Smooth muscle cell (in vitro differentiated cells): ENCODE measurements around the gene SHISA6. TPM values are rescaled to one million over a fixed set of nuclear protein-coding genes. Genes with fewer than 3 reads are reported as not detected.

Source experiments
- DNase-seq: peaks from one replicate; lab custom pipeline; 2025; ENCODE audit not compliant: unreplicated experiment; lab: John Stamatoyannopoulos, UW
- H2AFZ ChIP-seq: fragments of 200-600 bp; sonication (generic); 2 replicates; pipeline ENCODE4 v1.6.0; 2016; ENCODE audit warnings: antibody characterized with exemption, low read depth, mild to moderate bottlenecking
- H3F3A ChIP-seq: fragments of 200-600 bp; sonication (generic); 2 replicates; pipeline ENCODE4 v1.6.0; 2017; ENCODE audit warnings: antibody characterized with exemption, low read depth
- H3K27ac ChIP-seq: fragments of 200-600 bp; sonication (generic); 2 replicates; pipeline ENCODE4 v1.5.1; 2016; ENCODE audit warnings: low read depth, mild to moderate bottlenecking
- H3K27me3 ChIP-seq: fragments of 200-600 bp; sonication (generic); 2 replicates; pipeline ENCODE4 v1.6.1; 2016; ENCODE audit warnings: low read depth, mild to moderate bottlenecking
- H3K36me3 ChIP-seq: fragments of 200-600 bp; sonication (generic); 2 replicates; pipeline ENCODE4 v1.5.1; 2016; ENCODE audit warnings: low read depth
- H3K4me1 ChIP-seq: fragments of 200-600 bp; sonication (generic); 2 replicates; pipeline ENCODE4 v1.5.1; 2016; ENCODE audit warnings: low read depth
- H3K4me2 ChIP-seq: fragments of 200-600 bp; sonication (generic); 2 replicates; pipeline ENCODE4 v1.6.0; 2016; ENCODE audit warnings: mild to moderate bottlenecking
- H3K4me3 ChIP-seq: fragments of 200-600 bp; sonication (generic); 2 replicates; pipeline ENCODE4 v1.5.1; 2016; ENCODE audit warnings: mild to moderate bottlenecking
- H3K79me2 ChIP-seq: fragments of 200-600 bp; sonication (generic); 2 replicates; pipeline ENCODE4 v1.6.0; 2016; ENCODE audit warnings: low read depth, mild to moderate bottlenecking
- H3K9ac ChIP-seq: fragments of 200-600 bp; sonication (generic); 2 replicates; pipeline ENCODE4 v1.6.0; 2016; ENCODE audit warnings: low read depth
- H3K9me3 ChIP-seq: fragments of 200-600 bp; sonication (generic); replicated peaks from 2 replicates; pipeline ENCODE4 v1.5.1; 2016; ENCODE audit warnings: low read depth
- H4K20me1 ChIP-seq: fragments of 200-600 bp; sonication (generic); 2 replicates; pipeline ENCODE4 v1.6.0; 2016; ENCODE audit warnings: low read depth
- CTCF ChIP-seq: fragments of 200-600 bp; sonication (generic); IDR thresholded peaks from 2 replicates; pipeline ENCODE4 v1.5.1; 2017; ENCODE audit warnings: borderline replicate concordance, mild to moderate bottlenecking, antibody characterized with exemption; ENCODE audit not compliant: insufficient read depth, poor library complexity, severe bottlenecking
- WGBS: methylation state at CpG from one replicate; pipeline ENCODE4 v1.1.7; 2016; ENCODE audit warnings: low lambda C conversion rate; 5-methylcytosine and 5-hydroxymethylcytosine counted together
- polyA plus RNA-seq: library from polyadenylated mRNA; unstranded; fragments of >200 nt; fragmentation: Nextera tagmentation; extraction: Ambion mirVana; gene quantifications from 2 replicates; pipeline ENCODE4 v1.2.1, GENCODE V29; 2016
- total RNA-seq: library from RNA; depleted of rRNA; stranded (reverse); fragments of >200 nt; gene quantifications from 2 replicates; pipeline ENCODE4 v1.2.3, GENCODE V29; 2014

The SHISA6 gene
- total and polyA plus RNA-seq, 2 experiments from 2014 or later: 0.04 to 0.35 TPM

- Histone ChIP-seq H3K4me2 (peak overlapping the region; percentile 91), H3K79me2 (no peaks in the 10 kb centered on the region), H3K36me3 (no peaks in the 10 kb centered on the region), H3K9me3 (no peaks in the 10 kb centered on the region), H4K20me1 (no peaks in the 10 kb centered on the region), H3K9ac (no peak overlapping the region), H3K4me3 (peak overlapping the region; percentile 57), H3K4me1 (no peaks in the 10 kb centered on the region), H3K27ac (no peak overlapping the region), H2AFZ (no peak overlapping the region), H3K27me3 (peaks cover 76% of the 10 kb centered on the region), H3F3A (no peaks in the 10 kb centered on the region)
- 2% methylated on average over 29 of the region's 90 CpGs for WGBS
- DNase-seq: no peak
- no peak for TF ChIP-seq CTCF
Observed at GRCh38 chr17:11240041-11240840, 772 bp upstream of the SHISA6 start.

- no peak overlapping the region for H3K9ac ChIP-seq
- H3K4me1 ChIP-seq: no peaks in the 10 kb centered on the region
- no peaks in the 10 kb centered on the region for H4K20me1 ChIP-seq
- no peak for TF ChIP-seq CTCF
- H3F3A ChIP-seq: no peaks in the 10 kb centered on the region
- H3K27ac ChIP-seq: no peak overlapping the region
- no peak overlapping the region for H3K4me3 ChIP-seq
- DNase-seq: no peak
- whole genome bisulfite sequencing: 25% methylated on average over 51 of the region's 58 CpGs
- H3K4me2 ChIP-seq: no peak overlapping the region
- H3K36me3 ChIP-seq: no peaks in the 10 kb centered on the region
- H2AFZ ChIP-seq: no peak overlapping the region
- no peaks in the 10 kb centered on the region for H3K79me2 ChIP-seq
- peaks cover 71% of the 10 kb centered on the region for H3K27me3 ChIP-seq
- no peaks in the 10 kb centered on the region for H3K9me3 ChIP-seq
Observed at GRCh38 chr17:11241611-11242226, 706 bp downstream of the SHISA6 start.

GRCh38 chr17:11242411-11242810 is 1.4 kb downstream of the SHISA6 start:
- no peak for TF ChIP-seq CTCF

More at GRCh38 chr17:11242411-11242810, 1.4 kb downstream of the SHISA6 start:
- no peak overlapping the region for H3K9ac ChIP-seq
- H3K36me3 ChIP-seq: no peaks in the 10 kb centered on the region
- no peak overlapping the region for H3K27ac ChIP-seq
- no peak overlapping the region for H3K4me2 ChIP-seq
- H2AFZ ChIP-seq: no peak overlapping the region
- no peak overlapping the region for H3K4me3 ChIP-seq
- no peaks in the 10 kb centered on the region for H3K9me3 ChIP-seq
- H3F3A ChIP-seq: no peaks in the 10 kb centered on the region
- no peak for DNase-seq
- no peaks in the 10 kb centered on the region for H4K20me1 ChIP-seq
- peaks cover 68% of the 10 kb centered on the region for H3K27me3 ChIP-seq
- WGBS: 64% methylated on average over 9 of the region's 9 CpGs
- H3K4me1 ChIP-seq: no peaks in the 10 kb centered on the region
- no peaks in the 10 kb centered on the region for H3K79me2 ChIP-seq
